ENCODE measurements around the gene PAX6.

DNA sequence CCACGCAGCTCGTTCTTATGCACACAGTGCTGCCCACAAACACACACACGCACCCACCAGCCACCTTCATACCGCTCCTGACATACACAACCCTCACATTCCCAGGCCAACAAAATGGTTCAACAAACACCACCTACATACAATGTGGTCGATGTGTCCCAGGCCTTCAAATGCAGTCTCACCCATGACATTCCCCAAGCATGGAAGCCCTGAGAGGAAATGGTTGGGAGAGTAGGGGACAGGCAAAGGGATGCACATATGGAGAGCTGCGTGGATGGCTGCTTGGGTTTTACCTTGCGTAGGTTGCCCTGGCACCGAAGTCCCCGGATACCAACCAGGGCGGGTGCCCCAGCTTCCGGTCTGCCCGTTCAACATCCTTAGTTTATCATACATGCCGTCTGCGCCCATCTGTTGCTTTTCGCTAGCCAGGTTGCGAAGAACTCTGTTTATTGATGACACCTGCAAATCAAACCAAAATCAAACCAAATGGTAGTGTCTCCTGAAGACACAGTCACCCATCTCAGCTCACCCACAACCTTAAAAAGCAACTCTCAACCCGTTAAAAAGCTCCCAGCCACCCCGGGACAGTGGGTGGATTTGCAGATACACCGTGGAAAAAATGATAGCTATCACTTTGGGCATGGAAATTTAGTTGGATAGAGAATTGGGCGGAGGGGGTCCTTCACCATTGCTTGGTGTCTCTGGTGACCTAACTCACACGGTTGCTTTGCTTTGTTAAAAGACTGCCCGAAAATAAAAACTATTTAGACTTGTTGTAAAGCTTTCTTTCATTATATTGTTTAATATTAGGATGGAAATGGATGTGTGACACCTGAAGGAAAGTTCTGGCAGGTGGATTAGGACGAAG is 10.5 kb downstream of the PAX6 start:
- TF ChIP-seq, protein P1, sequence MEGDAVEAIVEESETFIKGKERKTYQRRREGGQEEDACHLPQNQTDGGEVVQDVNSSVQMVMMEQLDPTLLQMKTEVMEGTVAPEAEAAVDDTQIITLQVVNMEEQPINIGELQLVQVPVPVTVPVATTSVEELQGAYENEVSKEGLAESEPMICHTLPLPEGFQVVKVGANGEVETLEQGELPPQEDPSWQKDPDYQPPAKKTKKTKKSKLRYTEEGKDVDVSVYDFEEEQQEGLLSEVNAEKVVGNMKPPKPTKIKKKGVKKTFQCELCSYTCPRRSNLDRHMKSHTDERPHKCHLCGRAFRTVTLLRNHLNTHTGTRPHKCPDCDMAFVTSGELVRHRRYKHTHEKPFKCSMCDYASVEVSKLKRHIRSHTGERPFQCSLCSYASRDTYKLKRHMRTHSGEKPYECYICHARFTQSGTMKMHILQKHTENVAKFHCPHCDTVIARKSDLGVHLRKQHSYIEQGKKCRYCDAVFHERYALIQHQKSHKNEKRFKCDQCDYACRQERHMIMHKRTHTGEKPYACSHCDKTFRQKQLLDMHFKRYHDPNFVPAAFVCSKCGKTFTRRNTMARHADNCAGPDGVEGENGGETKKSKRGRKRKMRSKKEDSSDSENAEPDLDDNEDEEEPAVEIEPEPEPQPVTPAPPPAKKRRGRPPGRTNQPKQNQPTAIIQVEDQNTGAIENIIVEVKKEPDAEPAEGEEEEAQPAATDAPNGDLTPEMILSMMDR (IDR thresholded peaks at IDR 0.05), result no peak
- TF ChIP-seq, protein P2, sequence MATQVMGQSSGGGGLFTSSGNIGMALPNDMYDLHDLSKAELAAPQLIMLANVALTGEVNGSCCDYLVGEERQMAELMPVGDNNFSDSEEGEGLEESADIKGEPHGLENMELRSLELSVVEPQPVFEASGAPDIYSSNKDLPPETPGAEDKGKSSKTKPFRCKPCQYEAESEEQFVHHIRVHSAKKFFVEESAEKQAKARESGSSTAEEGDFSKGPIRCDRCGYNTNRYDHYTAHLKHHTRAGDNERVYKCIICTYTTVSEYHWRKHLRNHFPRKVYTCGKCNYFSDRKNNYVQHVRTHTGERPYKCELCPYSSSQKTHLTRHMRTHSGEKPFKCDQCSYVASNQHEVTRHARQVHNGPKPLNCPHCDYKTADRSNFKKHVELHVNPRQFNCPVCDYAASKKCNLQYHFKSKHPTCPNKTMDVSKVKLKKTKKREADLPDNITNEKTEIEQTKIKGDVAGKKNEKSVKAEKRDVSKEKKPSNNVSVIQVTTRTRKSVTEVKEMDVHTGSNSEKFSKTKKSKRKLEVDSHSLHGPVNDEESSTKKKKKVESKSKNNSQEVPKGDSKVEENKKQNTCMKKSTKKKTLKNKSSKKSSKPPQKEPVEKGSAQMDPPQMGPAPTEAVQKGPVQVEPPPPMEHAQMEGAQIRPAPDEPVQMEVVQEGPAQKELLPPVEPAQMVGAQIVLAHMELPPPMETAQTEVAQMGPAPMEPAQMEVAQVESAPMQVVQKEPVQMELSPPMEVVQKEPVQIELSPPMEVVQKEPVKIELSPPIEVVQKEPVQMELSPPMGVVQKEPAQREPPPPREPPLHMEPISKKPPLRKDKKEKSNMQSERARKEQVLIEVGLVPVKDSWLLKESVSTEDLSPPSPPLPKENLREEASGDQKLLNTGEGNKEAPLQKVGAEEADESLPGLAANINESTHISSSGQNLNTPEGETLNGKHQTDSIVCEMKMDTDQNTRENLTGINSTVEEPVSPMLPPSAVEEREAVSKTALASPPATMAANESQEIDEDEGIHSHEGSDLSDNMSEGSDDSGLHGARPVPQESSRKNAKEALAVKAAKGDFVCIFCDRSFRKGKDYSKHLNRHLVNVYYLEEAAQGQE (IDR thresholded peaks at IDR 0.05; ENCODE audit: insufficient read depth in 1 of 2, low read depth in 2 of 2, low read length in 1 of 2), result no peak
- no peak for TF ChIP-seq POLR2AphosphoS5 (IDR thresholded peaks at IDR 0.05; ENCODE audit: low read depth, low read length)
